Measurements from ENCODE around the gene RAB40B. TPM values are rescaled to one million over a fixed set of nuclear protein-coding genes. Genes with fewer than 3 reads are reported as not detected.

RAB40B gene
- total and polyA plus RNA-seq, 2 of the 13 experiments (the other 11 are each of a cell fraction or from before 2014, with no cell fraction given), result 6.2 to 6.5 TPM

GRCh38 chr17:82655523-82655922 lies 43.0 kb downstream of the RAB40B start (continued):
- TF ChIP-seq, protein P1, sequence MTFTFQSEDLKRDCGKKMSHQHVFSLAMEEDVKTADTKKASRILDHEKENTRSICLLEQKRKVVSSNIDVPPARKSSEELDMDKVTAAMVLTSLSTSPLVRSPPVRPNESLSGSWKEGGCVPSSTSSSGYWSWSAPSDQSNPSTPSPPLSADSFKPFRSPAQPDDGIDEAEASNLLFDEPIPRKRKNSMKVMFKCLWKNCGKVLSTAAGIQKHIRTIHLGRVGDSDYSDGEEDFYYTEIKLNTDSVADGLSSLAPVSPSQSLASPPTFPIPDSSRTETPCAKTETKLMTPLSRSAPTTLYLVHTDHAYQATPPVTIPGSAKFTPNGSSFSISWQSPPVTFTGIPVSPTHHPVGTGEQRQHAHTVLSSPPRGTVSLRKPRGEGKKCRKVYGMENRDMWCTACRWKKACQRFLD (CRISPR knock-in tag; IDR thresholded peaks at IDR 0.05; ENCODE audit: borderline replicate concordance), result no peak
- TF ChIP-seq, protein P2, sequence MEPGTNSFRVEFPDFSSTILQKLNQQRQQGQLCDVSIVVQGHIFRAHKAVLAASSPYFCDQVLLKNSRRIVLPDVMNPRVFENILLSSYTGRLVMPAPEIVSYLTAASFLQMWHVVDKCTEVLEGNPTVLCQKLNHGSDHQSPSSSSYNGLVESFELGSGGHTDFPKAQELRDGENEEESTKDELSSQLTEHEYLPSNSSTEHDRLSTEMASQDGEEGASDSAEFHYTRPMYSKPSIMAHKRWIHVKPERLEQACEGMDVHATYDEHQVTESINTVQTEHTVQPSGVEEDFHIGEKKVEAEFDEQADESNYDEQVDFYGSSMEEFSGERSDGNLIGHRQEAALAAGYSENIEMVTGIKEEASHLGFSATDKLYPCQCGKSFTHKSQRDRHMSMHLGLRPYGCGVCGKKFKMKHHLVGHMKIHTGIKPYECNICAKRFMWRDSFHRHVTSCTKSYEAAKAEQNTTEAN (CRISPR knock-in tag; conservative IDR thresholded peaks at IDR 0.05), result no peak
- TF ChIP-seq, protein P3, sequence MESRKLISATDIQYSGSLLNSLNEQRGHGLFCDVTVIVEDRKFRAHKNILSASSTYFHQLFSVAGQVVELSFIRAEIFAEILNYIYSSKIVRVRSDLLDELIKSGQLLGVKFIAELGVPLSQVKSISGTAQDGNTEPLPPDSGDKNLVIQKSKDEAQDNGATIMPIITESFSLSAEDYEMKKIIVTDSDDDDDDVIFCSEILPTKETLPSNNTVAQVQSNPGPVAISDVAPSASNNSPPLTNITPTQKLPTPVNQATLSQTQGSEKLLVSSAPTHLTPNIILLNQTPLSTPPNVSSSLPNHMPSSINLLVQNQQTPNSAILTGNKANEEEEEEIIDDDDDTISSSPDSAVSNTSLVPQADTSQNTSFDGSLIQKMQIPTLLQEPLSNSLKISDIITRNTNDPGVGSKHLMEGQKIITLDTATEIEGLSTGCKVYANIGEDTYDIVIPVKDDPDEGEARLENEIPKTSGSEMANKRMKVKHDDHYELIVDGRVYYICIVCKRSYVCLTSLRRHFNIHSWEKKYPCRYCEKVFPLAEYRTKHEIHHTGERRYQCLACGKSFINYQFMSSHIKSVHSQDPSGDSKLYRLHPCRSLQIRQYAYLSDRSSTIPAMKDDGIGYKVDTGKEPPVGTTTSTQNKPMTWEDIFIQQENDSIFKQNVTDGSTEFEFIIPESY (CRISPR knock-in tag; IDR thresholded peaks at IDR 0.05), result no peak
- TF ChIP-seq UBTF (CRISPR knock-in tag; IDR thresholded peaks at IDR 0.05) (no peak), ARNT2 (CRISPR knock-in tag; IDR thresholded peaks at IDR 0.05; ENCODE audit: low read depth) (no peak), NFRKB (IDR thresholded peaks at IDR 0.05) (no peak), GMEB2 (CRISPR knock-in tag; IDR thresholded peaks at IDR 0.05; ENCODE audit: low read depth) (no peak), MAFK (conservative IDR thresholded peaks at IDR 0.05 in 1 of 2, IDR thresholded peaks at IDR 0.05 in 1 of 2; ENCODE audit: low read length in 2 of 2) (no peak), ZKSCAN1 (IDR thresholded peaks at IDR 0.05; ENCODE audit: low read length) (no peak), RARA (CRISPR knock-in tag; IDR thresholded peaks at IDR 0.05) (peak; percentile 11; the same call in 1 of the 2 replicates), MED13 (CRISPR knock-in tag; IDR thresholded peaks at IDR 0.05) (no peak), ZNF550 (CRISPR knock-in tag; IDR thresholded peaks at IDR 0.05; ENCODE audit: borderline replicate concordance) (no peak), RBM22 (optimal IDR thresholded peaks at IDR 0.05; ENCODE audit: low read length) (peak; percentile 15), IKZF4 (CRISPR knock-in tag; IDR thresholded peaks at IDR 0.05; ENCODE audit: borderline replicate concordance, low read depth, not compliant biosample characterization) (no peak), ZNF781 (CRISPR knock-in tag; IDR thresholded peaks at IDR 0.05; ENCODE audit: borderline replicate concordance, not compliant biosample characterization) (no peak), HOXA3 (CRISPR knock-in tag; IDR thresholded peaks at IDR 0.05) (no peak), ZNF607 (CRISPR knock-in tag; IDR thresholded peaks at IDR 0.05; ENCODE audit: borderline replicate concordance) (no peak), ZNF841 (CRISPR knock-in tag; IDR thresholded peaks at IDR 0.05; ENCODE audit: borderline replicate concordance) (no peak), POLR2G (IDR thresholded peaks at IDR 0.05; ENCODE audit: low read depth, low read length) (no peak)
